Activated B cell treated with CpG ODN at 0.5 μM for 24 hours (primary cell): ENCODE measurements around the gene PDE3A. TPM values are rescaled to one million over a fixed set of nuclear protein-coding genes. Genes with fewer than 3 reads are reported as not detected.

Source experiments
- ATAC-seq: fragments of 200-7000 bp; cut with Tn5 transposase; one replicate; pipeline ENCODE4 v1.10.0; 2021; ENCODE audit warnings: low read depth, mild to moderate bottlenecking, moderate library complexity
- CTCF ChIA-PET: fragments of 350-600 bp; sonication (Branson Sonifier 250); formaldehyde crosslinking; loops from one replicate; lab custom pipeline; 2021; ENCODE audit warnings: antibody characterized with exemption; lab: Charles Lee
- POLR2A ChIA-PET: fragments of 350-600 bp; sonication (Branson Sonifier 250); formaldehyde crosslinking; loops from one replicate; lab custom pipeline; 2021; ENCODE audit warnings: antibody characterized with exemption; lab: Charles Lee
- DNase-seq: peaks from one replicate; pipeline ENCODE4 v3.0.0; 2022
- H3K27ac Mint-ChIP-seq: one replicate; pipeline ENCODE4 v1.8.0; 2020; ENCODE audit warnings: mixed read lengths
- H3K27me3 Mint-ChIP-seq: one replicate; pipeline ENCODE4 v1.8.0; 2021; ENCODE audit warnings: mixed read lengths
- H3K36me3 Mint-ChIP-seq: one replicate; pipeline ENCODE4 v1.8.0; 2021; ENCODE audit warnings: low read depth, mixed read lengths
- H3K4me1 Mint-ChIP-seq: one replicate; pipeline ENCODE4 v1.8.0; 2021; ENCODE audit warnings: mixed read lengths
- H3K4me3 Mint-ChIP-seq: one replicate; pipeline ENCODE4 v1.8.0; 2020; ENCODE audit warnings: mild to moderate bottlenecking, mixed read lengths
- H3K9me3 Mint-ChIP-seq: one replicate; pipeline ENCODE4 v1.8.0; 2020; ENCODE audit warnings: mixed read lengths
- CTCF ChIP-seq: fragments of 200-600 bp; IDR thresholded peaks from one replicate; pipeline ENCODE4 v1.8.0; 2022; ENCODE audit warnings: antibody characterized with exemption, mild to moderate bottlenecking
- intact Hi-C: fragments of 100-400 bp; cut with micrococcal nuclease; formaldehyde crosslinking; loops from one replicate; pipeline ENCODE4 v1.15.1; 2024
- total RNA-seq: library from RNA; stranded (reverse); gene quantifications from 2 replicates; pipeline ENCODE4 v1.2.3, GENCODE V29; 2022

PDE3A gene
- total RNA-seq, 1 donor from 2014 or later, result not detected

GRCh38 chr12:20588042-20588441 lies 219.7 kb downstream of the PDE3A start:
- intact Hi-C loops, result no loop called here
- CTCF ChIA-PET, result no interaction called here
- ATAC-seq (no peak), DNase-seq (no peak)
- no peak for TF ChIP-seq CTCF
- Mint-ChIP-seq H3K9me3 (no peaks in the 10 kb centered on the region), H3K27ac (no peak overlapping the region), H3K36me3 (no peaks in the 10 kb centered on the region), H3K4me1 (no peaks in the 10 kb centered on the region), H3K27me3 (no peaks in the 10 kb centered on the region), H3K4me3 (no peak overlapping the region)
- POLR2A ChIA-PET, result no interaction called here

GRCh38 chr12:20590570-20590969 lies 222.2 kb downstream of the PDE3A start:
- Mint-ChIP-seq H3K9me3 (no peaks in the 10 kb centered on the region), H3K27ac (no peak overlapping the region), H3K36me3 (no peaks in the 10 kb centered on the region), H3K4me3 (no peak overlapping the region), H3K27me3 (no peaks in the 10 kb centered on the region), H3K4me1 (no peaks in the 10 kb centered on the region)
- ATAC-seq (no peak), DNase-seq (no peak)
- CTCF ChIA-PET, result no interaction called here
- intact Hi-C loops, result no loop called here
- POLR2A ChIA-PET, result no interaction called here
- TF ChIP-seq CTCF, result no peak

- ChIA-PET CTCF (no interaction called here), POLR2A (no interaction called here)
- Mint-ChIP-seq H3K4me3 (no peak overlapping the region), H3K27ac (no peak overlapping the region), H3K36me3 (no peaks in the 10 kb centered on the region), H3K4me1 (no peaks in the 10 kb centered on the region), H3K9me3 (no peaks in the 10 kb centered on the region), H3K27me3 (no peaks in the 10 kb centered on the region)
- DNase-seq (no peak), ATAC-seq (no peak)
- TF ChIP-seq CTCF, result no peak
- intact Hi-C loops, result no loop called here
Observed at GRCh38 chr12:20592556-20592955, 224.2 kb downstream of the PDE3A start.

- ATAC-seq, result no peak
- Mint-ChIP-seq H3K9me3 (no peaks in the 10 kb centered on the region), H3K4me1 (no peaks in the 10 kb centered on the region), H3K36me3 (no peaks in the 10 kb centered on the region), H3K27me3 (no peaks in the 10 kb centered on the region), H3K27ac (no peak overlapping the region), H3K4me3 (no peak overlapping the region)
- DNase-seq, result no peak
- ChIA-PET CTCF (no interaction called here), POLR2A (no interaction called here)
- no peak for TF ChIP-seq CTCF
- intact Hi-C loops, result no loop called here
Observed at GRCh38 chr12:20593611-20594010, 225.3 kb downstream of the PDE3A start.

- Mint-ChIP-seq H3K36me3 (no peaks in the 10 kb centered on the region), H3K27ac (no peak overlapping the region), H3K4me1 (no peaks in the 10 kb centered on the region), H3K4me3 (no peak overlapping the region), H3K9me3 (no peaks in the 10 kb centered on the region), H3K27me3 (no peaks in the 10 kb centered on the region)
- intact Hi-C loops, result no loop called here
- ChIA-PET CTCF (no interaction called here), POLR2A (no interaction called here)
- DNase-seq (no peak), ATAC-seq (no peak)
- no peak for TF ChIP-seq CTCF
Observed at GRCh38 chr12:20596061-20596460, 227.7 kb downstream of the PDE3A start.
